Effector CD4-positive, alpha-beta T cell (primary cell): Measurements from ENCODE around the gene MECP2.
"Not testable (repeated sequence)": the region's sequence is repeated elsewhere in the genome, so short reads cannot be mapped to it uniquely, and the experiment has no call there.

Experiments
- DNase-seq: peaks from one replicate; pipeline ENCODE4 v3.0.0-alpha.2; 2020

Gene MECP2

GRCh38 chrX:154014429-154015380 is 82.8 kb downstream of the MECP2 start:
- DNase-seq: no peak

- DNase-seq: no peak
Measured at GRCh38 chrX:154013614-154014360, 83.7 kb downstream of the MECP2 start.

GRCh38 chrX:154013001-154013421 is 84.5 kb downstream of the MECP2 start:
- no peak for DNase-seq

- no peak for DNase-seq
Measured at GRCh38 chrX:154012336-154012991, 85.1 kb downstream of the MECP2 start.

- DNase-seq: no peak
Measured at GRCh38 chrX:154011376-154012335, 85.9 kb downstream of the MECP2 start.

GRCh38 chrX:154010330-154011087 is 87.0 kb downstream of the MECP2 start:
- DNase-seq: no peak

- DNase-seq: no peak
Measured at GRCh38 chrX:154008521-154008920, 89.0 kb downstream of the MECP2 start.

- no peak for DNase-seq
Measured at GRCh38 chrX:154006947-154007346, 90.6 kb downstream of the MECP2 start.

GRCh38 chrX:154004315-154004714 is 93.2 kb downstream of the MECP2 start:
- no peak for DNase-seq

GRCh38 chrX:154002215-154002719 is 95.2 kb downstream of the MECP2 start:
- no peak for DNase-seq

- no peak for DNase-seq
Measured at GRCh38 chrX:154000051-154000450, 97.5 kb downstream of the MECP2 start.

- no peak for DNase-seq
Measured at GRCh38 chrX:153999359-154000037, 98.0 kb downstream of the MECP2 start.

GRCh38 chrX:153995504-153995903 is 102.0 kb downstream of the MECP2 start:
- no peak for DNase-seq

GRCh38 chrX:153994398-153994797 is 103.1 kb downstream of the MECP2 start:
- DNase-seq: not testable (repeated sequence)

GRCh38 chrX:153993978-153994377 is 103.5 kb downstream of the MECP2 start:
- DNase-seq: no peak

- DNase-seq: no peak
Measured at GRCh38 chrX:153993079-153993478, 104.4 kb downstream of the MECP2 start.

GRCh38 chrX:153992180-153992579 is 105.3 kb downstream of the MECP2 start:
- no peak for DNase-seq

- no peak for DNase-seq
Measured at GRCh38 chrX:153991013-153991580, 106.4 kb downstream of the MECP2 start.

GRCh38 chrX:153989973-153990655 is 107.4 kb downstream of the MECP2 start:
- no peak for DNase-seq
